Tibial artery (tissue), 4 donors: Measurements from ENCODE around the gene TMEM51.
A peak's percentile ranks its signal among the peaks of the same experiment; 100 is the strongest.

Experiments
- DNase-seq, 2 donors: peaks; one replicate each; pipeline ENCODE4 v3.0.0-alpha.2; 2019
- H3K27ac ChIP-seq, 2 donors: fragments of 200-600 bp; sonication (generic) in 1 of 2; 1 replicate in 1 of 2; 2 replicates in 1 of 2; pipeline ENCODE4 v1.5.1; 2018 to 2019; ENCODE audit warnings: mild to moderate bottlenecking in 1 of 2
- H3K27me3 ChIP-seq, 2 donors: fragments of 200-600 bp; sonication (generic) in 1 of 2; one replicate each; pipeline versions ENCODE4 v1.5.1 to v1.6.0; 2016 to 2019
- H3K36me3 ChIP-seq, 3 donors: fragments of 200-600 bp; sonication (generic) in 2 of 3; one replicate each; pipeline ENCODE4 v1.5.1; 2016 to 2019; ENCODE audit warnings: mild to moderate bottlenecking in 2 of 3
- H3K4me1 ChIP-seq, 4 donors: fragments of 200-600 bp; sonication (generic) in 2 of 4; 1 replicate in 3 of 4; 2 replicates in 1 of 4; pipeline ENCODE4 v1.5.1; 2016 to 2019
- H3K4me3 ChIP-seq, 2 donors: fragments of 200-600 bp; sonication (generic) in 1 of 2; 1 replicate in 1 of 2; 2 replicates in 1 of 2; pipeline ENCODE4 v1.5.1; 2018 to 2019; ENCODE audit warnings: mild to moderate bottlenecking in 2 of 2
- H3K9me3 ChIP-seq, 3 donors: fragments of 200-600 bp; sonication (generic) in 1 of 3; one replicate each; pipeline ENCODE4 v1.5.1; 2016 to 2019
- intact Hi-C: fragments of 100-400 bp; cut with DNase I; formaldehyde crosslinking; loops from one replicate; pipeline ENCODE4 v1.15.0; 2023; ENCODE audit warnings: low total_unique reads
- TF ChIP-seq, protein P1 (sequence below), 2 experiments: fragments of 200-600 bp in 1 of 2; fragments of 450-650 bp in 1 of 2; IDR thresholded peaks; one replicate each; pipeline ENCODE4 v1.5.1; 2017 to 2019; ENCODE audit warnings: antibody characterized with exemption in 2 of 2, mild to moderate bottlenecking in 1 of 2, moderate library complexity in 1 of 2

TMEM51 gene

GRCh38 chr1:15154480-15155036 lies 1.0 kb downstream of the TMEM51 start:
- peak in 1 of 2 donors; percentile 66 for DNase-seq
- H3K36me3 ChIP-seq, result no peaks in the 10 kb centered on the region
- H3K4me3 ChIP-seq, result peak overlapping the region; percentile 87 to 91
- H3K9me3 ChIP-seq, result no peaks in the 10 kb centered on the region
- H3K27me3 ChIP-seq, result no peaks in the 10 kb centered on the region
- peaks cover 0 to 50% (median 20%) of the 10 kb centered on the region in 4 donors for H3K4me1 ChIP-seq
- H3K27ac ChIP-seq, result peak overlapping the region; percentile 66 to 84
- TF ChIP-seq, protein P1, sequence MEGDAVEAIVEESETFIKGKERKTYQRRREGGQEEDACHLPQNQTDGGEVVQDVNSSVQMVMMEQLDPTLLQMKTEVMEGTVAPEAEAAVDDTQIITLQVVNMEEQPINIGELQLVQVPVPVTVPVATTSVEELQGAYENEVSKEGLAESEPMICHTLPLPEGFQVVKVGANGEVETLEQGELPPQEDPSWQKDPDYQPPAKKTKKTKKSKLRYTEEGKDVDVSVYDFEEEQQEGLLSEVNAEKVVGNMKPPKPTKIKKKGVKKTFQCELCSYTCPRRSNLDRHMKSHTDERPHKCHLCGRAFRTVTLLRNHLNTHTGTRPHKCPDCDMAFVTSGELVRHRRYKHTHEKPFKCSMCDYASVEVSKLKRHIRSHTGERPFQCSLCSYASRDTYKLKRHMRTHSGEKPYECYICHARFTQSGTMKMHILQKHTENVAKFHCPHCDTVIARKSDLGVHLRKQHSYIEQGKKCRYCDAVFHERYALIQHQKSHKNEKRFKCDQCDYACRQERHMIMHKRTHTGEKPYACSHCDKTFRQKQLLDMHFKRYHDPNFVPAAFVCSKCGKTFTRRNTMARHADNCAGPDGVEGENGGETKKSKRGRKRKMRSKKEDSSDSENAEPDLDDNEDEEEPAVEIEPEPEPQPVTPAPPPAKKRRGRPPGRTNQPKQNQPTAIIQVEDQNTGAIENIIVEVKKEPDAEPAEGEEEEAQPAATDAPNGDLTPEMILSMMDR (IDR thresholded peaks at IDR 0.05), result no peak
- intact Hi-C loops, result loop anchor here (5.0 kb wide), 1 partner anchor 38 kb away; no protein-coding TSS in a partner anchor

DNA sequence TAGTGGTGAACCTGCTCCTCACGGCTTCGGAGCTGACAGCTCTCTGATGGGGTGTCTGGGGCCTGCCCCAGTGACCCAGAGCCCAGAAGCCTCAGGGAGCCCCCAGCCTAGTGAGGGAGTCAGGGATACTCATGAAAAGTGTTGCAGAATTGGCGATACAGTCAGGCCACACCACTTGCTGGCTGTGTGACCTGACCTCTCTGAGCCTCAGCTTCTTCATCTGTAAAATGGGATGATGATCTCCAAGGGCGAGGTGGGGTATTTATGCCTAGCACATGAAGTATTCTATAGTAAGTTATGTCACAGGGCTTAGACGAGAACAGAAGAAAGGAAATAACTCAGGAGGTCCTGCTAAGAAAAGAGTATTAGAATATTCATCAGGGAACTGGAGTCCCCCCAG lies 1.6 kb downstream of the TMEM51 start:
- H3K9me3 ChIP-seq, result no peaks in the 10 kb centered on the region
- no peak for DNase-seq
- peak overlapping the region in 1 of 2 donors; percentile 84 for H3K27ac ChIP-seq
- peaks cover 0 to 50% (median 20%) of the 10 kb centered on the region in 4 donors for H3K4me1 ChIP-seq
- H3K27me3 ChIP-seq, result no peaks in the 10 kb centered on the region
- peak overlapping the region; percentile 87 to 91 for H3K4me3 ChIP-seq
- intact Hi-C loops, result loop anchor here (5.0 kb wide), 1 partner anchor 37 kb away; no protein-coding TSS in a partner anchor
- TF ChIP-seq, protein P1 (IDR thresholded peaks at IDR 0.05), result no peak
- no peaks in the 10 kb centered on the region for H3K36me3 ChIP-seq

GRCh38 chr1:15155888-15156741 lies 2.6 kb downstream of the TMEM51 start:
- no peaks in the 10 kb centered on the region for H3K27me3 ChIP-seq
- intact Hi-C loops, result loop anchor here (5.0 kb wide), 1 partner anchor 36 kb away; no protein-coding TSS in a partner anchor
- H3K4me3 ChIP-seq, result no peak overlapping the region
- no peaks in the 10 kb centered on the region for H3K9me3 ChIP-seq
- peak overlapping the region; percentile 26 to 84 for H3K27ac ChIP-seq
- TF ChIP-seq, protein P1 (IDR thresholded peaks at IDR 0.05), result no peak
- H3K4me1 ChIP-seq, result peaks cover 0 to 50% (median 20%) of the 10 kb centered on the region in 4 donors
- DNase-seq, result no peak
- no peaks in the 10 kb centered on the region for H3K36me3 ChIP-seq

DNA sequence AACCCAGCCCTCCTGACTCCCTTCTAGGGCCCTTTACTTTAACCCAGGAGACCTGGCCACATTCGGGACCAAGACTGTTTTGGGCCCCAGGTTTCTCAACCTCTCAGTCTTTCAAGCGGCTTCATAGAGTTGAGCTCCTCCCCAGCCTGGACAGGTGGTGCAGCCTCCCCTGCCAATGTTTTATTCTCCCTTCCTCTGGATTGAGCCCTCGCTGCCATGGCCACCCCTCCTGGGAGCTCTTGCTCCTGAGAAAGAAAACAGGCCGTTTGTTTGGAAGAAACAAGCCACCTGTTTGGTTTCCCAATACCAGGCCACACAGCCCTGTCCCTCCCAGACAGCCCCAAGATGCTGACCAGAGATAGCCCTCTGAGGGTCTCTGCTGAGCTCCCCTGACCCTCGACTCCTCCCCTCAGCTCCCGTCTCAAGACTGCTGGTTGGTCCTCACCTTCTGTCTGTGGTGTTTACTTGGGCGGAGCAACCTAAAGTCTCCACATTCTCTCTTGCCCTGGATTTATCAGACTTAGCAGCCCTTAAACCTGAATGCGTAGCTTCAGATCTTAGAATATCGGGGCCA lies 3.3 kb downstream of the TMEM51 start:
- intact Hi-C loops, result loop anchor here (5.0 kb wide), 1 partner anchor 35 kb away; no protein-coding TSS in a partner anchor
- peaks cover 0 to 46% (median 18%) of the 10 kb centered on the region in 4 donors for H3K4me1 ChIP-seq

More for the DNA sequence above, 3.3 kb downstream of the TMEM51 start:
- no peaks in the 10 kb centered on the region for H3K27me3 ChIP-seq
- TF ChIP-seq, protein P1 (IDR thresholded peaks at IDR 0.05), result no peak
- H3K4me3 ChIP-seq, result no peak overlapping the region
- no peak for DNase-seq
- no peak overlapping the region for H3K27ac ChIP-seq
- no peaks in the 10 kb centered on the region for H3K9me3 ChIP-seq
- no peaks in the 10 kb centered on the region for H3K36me3 ChIP-seq
